GM12801 (cell line): ENCODE results near the gene SLC16A2.

ENCODE experiments used
- TF ChIP-seq, protein P1 (sequence below): IDR thresholded peaks from one replicate; pipeline ENCODE4 v1.5.1; 2011; ENCODE audit warnings: control low read depth; ENCODE audit not compliant: insufficient read length; ENCODE audit errors: extremely low read depth

Gene SLC16A2

DNA sequence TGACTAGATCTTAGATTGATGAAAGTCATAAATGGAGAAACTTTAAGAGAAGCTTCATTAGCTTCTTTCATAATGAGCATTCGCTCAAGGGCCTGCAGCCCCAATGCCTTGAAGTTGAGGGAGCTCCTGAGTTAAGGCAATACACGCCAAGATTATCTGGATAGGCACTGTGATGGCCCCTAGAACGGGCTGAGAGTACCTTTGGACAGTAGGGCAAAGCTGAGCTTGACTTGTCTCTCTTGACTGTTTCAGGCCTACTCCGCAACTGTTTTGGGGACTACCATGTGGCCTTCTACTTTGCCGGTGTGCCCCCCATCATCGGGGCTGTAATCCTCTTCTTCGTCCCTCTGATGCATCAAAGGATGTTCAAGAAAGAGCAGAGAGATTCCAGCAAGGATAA is 109.8 kb downstream of the SLC16A2 start:
- TF ChIP-seq, protein P1, sequence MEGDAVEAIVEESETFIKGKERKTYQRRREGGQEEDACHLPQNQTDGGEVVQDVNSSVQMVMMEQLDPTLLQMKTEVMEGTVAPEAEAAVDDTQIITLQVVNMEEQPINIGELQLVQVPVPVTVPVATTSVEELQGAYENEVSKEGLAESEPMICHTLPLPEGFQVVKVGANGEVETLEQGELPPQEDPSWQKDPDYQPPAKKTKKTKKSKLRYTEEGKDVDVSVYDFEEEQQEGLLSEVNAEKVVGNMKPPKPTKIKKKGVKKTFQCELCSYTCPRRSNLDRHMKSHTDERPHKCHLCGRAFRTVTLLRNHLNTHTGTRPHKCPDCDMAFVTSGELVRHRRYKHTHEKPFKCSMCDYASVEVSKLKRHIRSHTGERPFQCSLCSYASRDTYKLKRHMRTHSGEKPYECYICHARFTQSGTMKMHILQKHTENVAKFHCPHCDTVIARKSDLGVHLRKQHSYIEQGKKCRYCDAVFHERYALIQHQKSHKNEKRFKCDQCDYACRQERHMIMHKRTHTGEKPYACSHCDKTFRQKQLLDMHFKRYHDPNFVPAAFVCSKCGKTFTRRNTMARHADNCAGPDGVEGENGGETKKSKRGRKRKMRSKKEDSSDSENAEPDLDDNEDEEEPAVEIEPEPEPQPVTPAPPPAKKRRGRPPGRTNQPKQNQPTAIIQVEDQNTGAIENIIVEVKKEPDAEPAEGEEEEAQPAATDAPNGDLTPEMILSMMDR, result no peak

DNA sequence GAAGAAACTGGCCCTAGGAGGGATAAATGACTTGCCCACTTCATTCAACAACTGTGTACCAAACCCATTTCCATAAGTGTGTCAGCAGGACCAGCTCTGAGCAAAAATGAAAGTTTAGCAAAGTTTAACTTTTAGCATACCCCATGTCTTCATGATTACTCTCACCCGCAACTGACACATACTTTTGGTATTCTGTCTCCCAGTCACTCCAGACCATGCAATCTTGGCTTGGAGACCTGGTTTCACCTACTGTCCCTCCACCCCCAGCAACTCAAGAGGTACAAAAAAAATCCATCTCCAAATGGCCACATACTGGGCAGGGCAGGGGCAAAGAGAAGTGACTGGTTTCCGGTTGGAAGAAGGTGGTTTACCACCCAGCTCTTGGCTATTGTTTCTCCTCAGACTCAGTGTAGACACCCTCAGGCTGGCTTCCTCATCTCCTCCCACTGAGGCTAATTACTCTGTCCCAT is 113.3 kb downstream of the SLC16A2 start:
- TF ChIP-seq, protein P1, result no peak

DNA sequence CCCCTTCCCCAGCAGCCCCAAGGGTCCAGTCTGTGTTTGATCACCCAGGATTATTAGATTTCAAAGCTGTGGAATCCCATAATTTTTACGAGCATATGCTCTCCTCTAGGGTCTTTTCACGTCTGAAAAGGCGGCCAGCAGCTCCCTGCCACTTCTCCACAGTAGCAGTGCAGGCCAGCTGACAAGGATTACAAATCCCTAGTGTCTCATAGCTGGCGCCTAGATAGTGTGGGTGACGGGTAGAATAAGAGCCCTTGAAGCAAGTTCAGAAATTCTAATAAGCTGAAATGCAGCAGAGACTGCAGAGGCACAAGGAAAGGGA is 113.8 kb downstream of the SLC16A2 start:
- TF ChIP-seq, protein P1, result no peak

DNA sequence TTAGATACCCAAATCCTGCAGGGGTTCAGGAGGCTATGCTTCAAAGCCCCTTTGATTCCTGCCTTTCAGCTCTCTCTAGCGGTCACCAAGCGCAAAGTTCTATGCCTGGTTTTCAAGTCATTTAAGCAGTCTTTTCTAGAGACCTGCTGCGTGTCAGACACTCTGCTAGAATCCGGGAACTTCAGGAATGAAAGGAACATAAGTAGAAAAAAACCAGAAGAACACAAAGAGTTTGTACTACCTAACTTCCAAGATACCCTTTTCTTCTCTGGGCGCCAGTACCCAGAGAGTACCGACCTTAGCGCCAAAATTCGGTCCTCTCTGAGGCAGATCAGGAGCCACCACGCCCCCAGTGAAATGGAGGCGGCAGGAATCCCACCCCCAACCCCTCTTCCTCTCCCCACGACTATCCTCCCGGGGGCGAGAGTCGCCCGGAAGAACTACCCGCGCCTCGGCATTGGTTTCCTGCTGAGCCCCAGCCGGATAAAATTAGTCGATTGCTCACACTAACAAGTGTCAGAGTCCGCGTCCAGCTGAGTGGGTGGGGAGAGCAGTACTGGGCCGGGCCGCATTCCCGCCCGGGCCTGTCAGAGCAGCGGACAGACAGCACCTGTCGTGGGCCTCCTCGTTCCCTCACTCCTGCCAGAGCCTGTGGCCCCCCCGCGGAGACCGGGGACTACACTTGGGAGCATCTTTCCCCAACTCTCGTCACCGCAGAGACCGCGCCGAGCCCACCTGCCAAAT is 114.3 kb downstream of the SLC16A2 start:
- TF ChIP-seq, protein P1, result no peak

DNA sequence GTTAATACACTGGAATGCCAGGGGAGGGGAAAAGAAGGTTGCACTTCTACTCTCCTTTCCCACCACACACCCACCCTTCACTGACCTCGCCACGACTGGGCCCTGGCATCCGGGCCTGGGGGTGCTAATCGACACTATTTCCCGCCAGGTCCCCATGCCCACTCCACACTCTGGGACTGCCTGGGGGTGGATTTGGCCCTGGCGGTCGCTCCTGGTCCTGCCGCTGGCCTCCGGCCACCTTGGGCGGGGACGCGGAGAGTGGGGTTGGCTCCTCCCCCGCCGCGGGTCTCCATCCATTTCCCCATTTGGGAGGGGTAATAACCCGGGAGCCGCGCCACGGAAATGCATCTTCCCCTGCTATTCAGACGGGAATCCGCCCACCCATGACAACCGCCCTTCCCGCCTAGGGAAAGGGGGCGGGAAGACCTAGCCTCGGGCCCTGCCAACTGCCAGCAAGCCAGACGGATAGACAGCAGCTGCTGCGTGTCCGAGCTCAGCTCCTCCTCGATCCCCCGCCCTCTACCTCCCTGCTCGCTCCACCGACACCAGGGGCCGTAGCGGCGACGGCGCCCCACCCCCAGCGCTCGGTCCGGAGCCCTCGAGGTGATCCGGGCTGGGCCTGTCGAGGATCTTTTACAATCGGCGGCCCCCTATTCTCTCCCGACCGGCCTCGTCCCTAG is 115.0 kb downstream of the SLC16A2 start:
- TF ChIP-seq, protein P1, result no peak

DNA sequence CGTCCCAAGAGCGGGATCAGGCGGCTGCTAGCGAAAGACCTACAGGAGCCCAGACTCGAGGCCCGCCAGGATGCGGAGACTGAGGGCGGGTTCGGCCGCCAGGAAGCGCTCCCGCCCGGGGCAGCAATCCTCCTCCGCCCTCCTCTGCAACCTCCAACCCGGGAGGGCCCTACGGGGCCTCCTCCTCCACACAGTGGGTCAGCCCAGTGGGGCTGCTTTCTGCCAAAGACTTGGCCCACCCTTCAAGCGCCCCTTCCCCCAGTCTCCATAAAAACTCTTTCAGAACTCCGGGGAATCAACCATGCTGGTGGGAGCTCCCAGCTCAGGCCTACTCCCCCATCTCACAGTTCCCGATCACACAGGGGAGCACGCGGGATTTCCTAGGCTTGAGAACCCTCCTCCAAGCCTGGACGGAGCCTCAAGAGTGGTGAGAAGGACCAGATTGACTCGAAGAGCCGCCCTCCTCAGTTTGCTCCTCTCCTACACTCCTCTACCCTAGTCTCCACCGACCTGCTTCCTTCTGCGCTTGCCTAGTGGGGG is 115.6 kb downstream of the SLC16A2 start:
- TF ChIP-seq, protein P1, result no peak

DNA sequence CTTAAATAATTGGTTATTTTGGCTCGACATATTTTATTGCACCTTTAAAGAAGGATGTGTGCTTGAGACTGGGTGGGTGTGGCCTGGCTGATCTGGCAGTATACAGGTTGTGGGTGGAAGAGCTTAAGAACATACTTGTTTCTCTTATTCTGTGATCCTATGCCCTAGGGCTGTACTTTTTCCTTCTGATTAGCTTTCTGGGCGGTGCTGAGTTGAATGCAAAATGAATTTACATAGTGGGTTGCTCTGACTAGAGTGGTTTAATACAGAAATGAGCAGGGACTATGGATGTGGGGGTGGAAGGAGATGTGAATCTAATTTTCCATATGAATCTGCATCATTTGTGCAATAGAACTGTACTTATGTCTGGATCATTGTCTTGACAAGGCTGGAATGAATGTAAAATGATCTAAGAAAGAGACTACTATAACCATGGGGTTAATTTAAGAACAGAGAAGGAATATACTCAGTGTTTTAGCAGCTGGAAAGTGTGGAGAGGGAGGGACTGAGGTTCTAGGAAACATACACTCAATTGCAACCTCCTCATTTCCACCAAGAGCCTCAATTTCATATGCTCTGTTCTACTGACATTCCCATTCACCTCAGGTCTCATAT is 119.4 kb downstream of the SLC16A2 start:
- TF ChIP-seq, protein P1, result no peak
